Vagina (tissue), 2 donors: ENCODE measurements around the gene SMIM1.

Source experiments
- POLR2AphosphoS5 ChIP-seq, 2 donors: sonication (generic); formaldehyde crosslinking; IDR thresholded peaks; one replicate each; pipeline ENCODE4 v1.9.0; 2017; ENCODE audit warnings: antibody characterized with exemption in 2 of 2, mild to moderate bottlenecking in 2 of 2, low read depth in 1 of 2; ENCODE audit not compliant: insufficient read depth in 1 of 2
- TF ChIP-seq, protein P1 (sequence below), 3 experiments: fragments of 450-650 bp in 2 of 3; fragments of 200-600 bp in 1 of 3; sonication (generic) in 1 of 3; IDR thresholded peaks; one replicate each; pipeline ENCODE4 v1.5.1; 2017 to 2019; ENCODE audit warnings: antibody characterized with exemption in 3 of 3, mild to moderate bottlenecking in 2 of 3, moderate library complexity in 2 of 3

DNA sequence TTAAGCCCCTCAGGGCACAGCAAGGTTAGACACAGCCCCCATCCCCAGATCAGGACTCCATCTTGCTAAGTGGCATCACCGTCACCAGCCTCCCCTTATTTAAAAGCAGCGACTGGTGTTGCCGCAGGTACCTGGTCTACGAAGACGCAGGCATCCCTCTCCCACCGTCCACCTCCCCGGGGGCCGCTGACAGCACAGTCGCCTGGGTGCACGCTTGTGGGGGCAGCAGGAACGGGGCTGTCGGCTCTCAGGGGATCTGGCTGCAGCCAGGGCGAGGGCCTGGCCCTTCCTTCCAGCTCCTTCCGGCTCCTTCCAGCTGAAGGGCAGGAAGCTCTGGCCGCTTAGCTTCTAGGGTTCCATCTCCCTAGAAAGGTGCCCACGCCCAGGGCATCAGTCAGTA, 37.9 kb upstream of the SMIM1 start:
- TF ChIP-seq, protein P1, sequence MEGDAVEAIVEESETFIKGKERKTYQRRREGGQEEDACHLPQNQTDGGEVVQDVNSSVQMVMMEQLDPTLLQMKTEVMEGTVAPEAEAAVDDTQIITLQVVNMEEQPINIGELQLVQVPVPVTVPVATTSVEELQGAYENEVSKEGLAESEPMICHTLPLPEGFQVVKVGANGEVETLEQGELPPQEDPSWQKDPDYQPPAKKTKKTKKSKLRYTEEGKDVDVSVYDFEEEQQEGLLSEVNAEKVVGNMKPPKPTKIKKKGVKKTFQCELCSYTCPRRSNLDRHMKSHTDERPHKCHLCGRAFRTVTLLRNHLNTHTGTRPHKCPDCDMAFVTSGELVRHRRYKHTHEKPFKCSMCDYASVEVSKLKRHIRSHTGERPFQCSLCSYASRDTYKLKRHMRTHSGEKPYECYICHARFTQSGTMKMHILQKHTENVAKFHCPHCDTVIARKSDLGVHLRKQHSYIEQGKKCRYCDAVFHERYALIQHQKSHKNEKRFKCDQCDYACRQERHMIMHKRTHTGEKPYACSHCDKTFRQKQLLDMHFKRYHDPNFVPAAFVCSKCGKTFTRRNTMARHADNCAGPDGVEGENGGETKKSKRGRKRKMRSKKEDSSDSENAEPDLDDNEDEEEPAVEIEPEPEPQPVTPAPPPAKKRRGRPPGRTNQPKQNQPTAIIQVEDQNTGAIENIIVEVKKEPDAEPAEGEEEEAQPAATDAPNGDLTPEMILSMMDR (IDR thresholded peaks at IDR 0.05) = no peak
- no peak for TF ChIP-seq POLR2AphosphoS5 (IDR thresholded peaks at IDR 0.05; ENCODE audit: insufficient read depth in 1 of 2, low read depth in 1 of 2)
